ENCODE results near the gene COL4A6.

COL4A6 gene

DNA sequence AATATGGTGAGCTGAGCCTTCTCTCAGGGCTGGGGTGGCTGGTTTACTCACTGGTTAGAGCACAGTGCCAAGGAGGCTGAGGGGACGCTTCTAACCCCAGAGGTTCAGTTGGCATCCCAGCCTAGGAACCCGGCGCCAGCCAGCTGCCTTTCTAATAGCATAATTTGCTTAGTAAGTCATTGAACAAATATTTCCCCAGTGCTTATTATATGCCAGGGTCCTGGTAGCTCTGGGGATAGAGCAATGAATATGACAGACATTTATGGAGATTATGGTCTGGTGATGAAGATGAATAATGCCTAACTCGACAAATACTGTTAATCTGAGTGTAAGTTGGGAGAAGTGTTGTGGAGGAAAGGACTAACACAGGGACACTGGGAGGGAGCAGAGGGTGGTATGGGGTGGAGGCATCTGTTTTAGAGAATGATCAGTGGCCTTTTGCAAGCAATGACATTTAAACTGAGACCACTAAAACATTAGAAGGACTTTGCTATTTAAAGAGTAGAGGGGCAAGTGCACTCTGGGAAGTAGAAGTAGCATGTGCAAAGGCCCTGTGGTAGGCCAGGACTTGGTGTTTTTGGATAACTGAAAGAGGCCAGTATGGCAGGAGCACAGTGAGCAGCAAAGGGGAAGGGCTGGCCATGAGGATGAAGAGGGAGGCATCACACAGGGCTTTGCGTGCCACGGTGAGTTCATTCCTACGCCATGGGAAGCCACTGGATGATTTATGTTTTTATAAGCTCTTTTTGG, 274.7 kb downstream of the COL4A6 start:
- no peaks in the 10 kb centered on the region for H3K9me3 ChIP-seq (ENCODE audit: low read depth, low read length)
- no peak overlapping the region for H3K27ac ChIP-seq
- H3K9ac ChIP-seq (ENCODE audit: insufficient read length): no peak overlapping the region
- DNase-seq (ENCODE audit: low read depth, low spot score): no peak
- no peak overlapping the region for H3K4me3 ChIP-seq
- TF ChIP-seq EZH2 (IDR thresholded peaks at IDR 0.05) (no peak), POLR2AphosphoS5 (IDR thresholded peaks at IDR 0.05; ENCODE audit: borderline replicate concordance, low read depth, low read length) (no peak), FOXP2 (optimal IDR thresholded peaks at IDR 0.05; ENCODE audit: control extremely low read depth, extremely low read length, insufficient read depth) (no peak)
- no peaks in the 10 kb centered on the region for H3K36me3 ChIP-seq (ENCODE audit: insufficient read depth, low read length)

DNA sequence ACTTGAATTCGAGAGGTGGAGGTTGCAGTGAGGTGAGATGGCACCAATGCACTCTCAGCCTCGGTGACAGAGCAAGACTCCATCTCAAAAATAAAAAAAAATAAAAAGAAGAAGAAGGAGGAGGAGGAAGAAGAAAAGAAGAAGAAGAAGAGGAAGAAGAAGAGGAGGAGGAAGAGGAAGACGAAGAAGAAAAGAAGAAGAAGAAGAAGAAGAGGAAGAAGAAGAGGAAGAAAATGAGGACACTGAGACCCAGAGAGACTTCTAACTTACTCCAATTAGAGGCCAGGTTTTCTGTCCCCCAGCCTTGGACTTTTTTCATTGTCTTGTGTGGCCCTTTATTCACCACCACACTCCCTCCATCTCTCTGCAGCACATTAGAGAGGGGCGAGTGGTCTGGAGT, 276.0 kb downstream of the COL4A6 start:
- Histone ChIP-seq H3K9ac (ENCODE audit: insufficient read length) (no peak overlapping the region), H3K4me3 (no peak overlapping the region), H3K36me3 (ENCODE audit: insufficient read depth, low read length) (no peaks in the 10 kb centered on the region), H3K9me3 (ENCODE audit: low read depth, low read length) (no peaks in the 10 kb centered on the region), H3K27ac (no peak overlapping the region)
- no peak for DNase-seq (ENCODE audit: low read depth, low spot score)
- no peak for TF ChIP-seq FOXP2 (optimal IDR thresholded peaks at IDR 0.05; ENCODE audit: control extremely low read depth, extremely low read length, insufficient read depth)
- TF ChIP-seq EZH2 (IDR thresholded peaks at IDR 0.05): no peak
- no peak for TF ChIP-seq POLR2AphosphoS5 (IDR thresholded peaks at IDR 0.05; ENCODE audit: borderline replicate concordance, low read depth, low read length)

DNA sequence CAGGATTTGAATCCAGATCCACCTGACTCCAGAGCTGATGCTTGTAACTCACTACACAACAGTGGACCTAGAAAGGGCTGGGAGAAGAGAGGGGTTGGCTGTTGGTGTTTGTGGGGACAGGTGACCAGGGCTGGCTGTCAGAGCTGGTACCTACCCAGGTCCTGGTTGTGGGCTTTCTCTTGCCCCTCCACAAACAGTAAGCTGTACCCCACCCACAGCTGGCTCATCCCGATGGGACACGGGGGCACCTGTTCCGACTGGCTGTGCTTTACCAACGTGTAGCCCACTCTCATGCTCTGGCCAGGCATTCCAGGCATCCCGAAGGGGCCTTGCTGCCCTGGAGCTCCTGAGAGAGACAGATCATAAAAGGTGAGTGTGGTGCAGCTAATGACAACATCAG, 277.9 kb downstream of the COL4A6 start:
- no peak overlapping the region for H3K4me3 ChIP-seq
- TF ChIP-seq FOXP2 (optimal IDR thresholded peaks at IDR 0.05; ENCODE audit: control extremely low read depth, extremely low read length, insufficient read depth) (no peak), EZH2 (IDR thresholded peaks at IDR 0.05) (no peak), POLR2AphosphoS5 (IDR thresholded peaks at IDR 0.05; ENCODE audit: borderline replicate concordance, low read depth, low read length) (no peak)
- no peak for DNase-seq (ENCODE audit: low read depth, low spot score)
- no peak overlapping the region for H3K9ac ChIP-seq (ENCODE audit: insufficient read length)
- H3K36me3 ChIP-seq (ENCODE audit: insufficient read depth, low read length): no peaks in the 10 kb centered on the region
- no peaks in the 10 kb centered on the region for H3K9me3 ChIP-seq (ENCODE audit: low read depth, low read length)
- H3K27ac ChIP-seq: no peak overlapping the region

DNA sequence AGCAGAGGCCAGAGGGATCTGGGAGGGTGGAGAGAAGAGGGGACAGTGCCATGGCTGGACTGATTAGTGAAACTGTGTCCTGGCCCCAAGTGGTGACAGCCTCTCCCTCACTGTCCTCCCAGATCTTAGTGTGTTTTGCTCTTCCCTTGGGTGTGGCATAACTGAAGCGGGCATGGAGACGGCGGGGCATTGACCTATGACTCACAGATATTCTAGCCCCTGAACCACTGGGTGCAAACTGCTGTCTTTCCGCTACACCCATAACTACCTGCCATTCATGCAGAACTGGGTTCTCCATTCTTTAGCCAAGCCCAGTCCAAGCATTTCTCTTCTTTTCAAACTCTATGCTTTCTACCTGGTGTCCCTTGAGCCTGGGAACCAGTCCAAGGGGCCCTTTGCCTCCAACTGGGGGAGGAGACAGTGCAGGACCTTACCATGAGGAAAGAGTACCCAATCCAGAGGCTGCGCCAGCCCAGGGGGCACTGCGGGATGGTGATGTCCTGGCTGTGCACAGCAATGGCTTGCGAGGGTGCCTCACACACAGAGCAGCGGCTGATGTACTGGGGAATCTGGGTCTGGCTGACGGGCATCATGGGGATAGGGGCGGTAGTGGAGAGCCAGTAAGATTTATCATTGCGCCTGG, 279.1 kb downstream of the COL4A6 start:
- DNase-seq (ENCODE audit: low read depth, low spot score): no peak
- no peaks in the 10 kb centered on the region for H3K9me3 ChIP-seq (ENCODE audit: low read depth, low read length)
- no peak for TF ChIP-seq FOXP2 (optimal IDR thresholded peaks at IDR 0.05; ENCODE audit: control extremely low read depth, extremely low read length, insufficient read depth)
- no peak for TF ChIP-seq POLR2AphosphoS5 (IDR thresholded peaks at IDR 0.05; ENCODE audit: borderline replicate concordance, low read depth, low read length)
- no peak for TF ChIP-seq EZH2 (IDR thresholded peaks at IDR 0.05)
- no peak overlapping the region for H3K9ac ChIP-seq (ENCODE audit: insufficient read length)
- no peak overlapping the region for H3K27ac ChIP-seq
- no peak overlapping the region for H3K4me3 ChIP-seq
- H3K36me3 ChIP-seq (ENCODE audit: insufficient read depth, low read length): no peaks in the 10 kb centered on the region

DNA sequence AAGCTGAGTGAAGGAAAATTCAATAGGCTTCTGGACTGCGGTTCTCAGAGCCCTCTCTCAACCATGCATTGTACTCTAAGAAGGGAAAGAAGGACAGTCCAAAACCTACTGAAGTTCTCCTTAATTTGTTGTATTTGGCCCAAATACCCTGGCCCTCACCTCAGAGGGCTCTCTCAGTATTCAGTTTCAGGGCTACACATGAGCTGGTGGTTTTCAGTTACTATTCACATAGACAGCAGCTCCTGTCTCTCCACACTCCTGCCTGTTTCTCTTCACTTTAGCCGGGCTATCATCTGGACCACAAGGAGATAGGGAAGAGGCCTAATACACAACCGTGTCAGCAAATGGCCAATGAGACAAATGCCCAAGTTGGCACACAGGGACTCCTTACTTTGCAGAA, 280.6 kb downstream of the COL4A6 start:
- no peak for DNase-seq (ENCODE audit: low read depth, low spot score)
- Histone ChIP-seq H3K9me3 (ENCODE audit: low read depth, low read length) (no peaks in the 10 kb centered on the region), H3K4me3 (no peak overlapping the region), H3K9ac (ENCODE audit: insufficient read length) (no peak overlapping the region), H3K36me3 (ENCODE audit: insufficient read depth, low read length) (no peaks in the 10 kb centered on the region), H3K27ac (no peak overlapping the region)
- TF ChIP-seq POLR2AphosphoS5 (IDR thresholded peaks at IDR 0.05; ENCODE audit: borderline replicate concordance, low read depth, low read length) (no peak), EZH2 (IDR thresholded peaks at IDR 0.05) (no peak), FOXP2 (optimal IDR thresholded peaks at IDR 0.05; ENCODE audit: control extremely low read depth, extremely low read length, insufficient read depth) (no peak)

DNA sequence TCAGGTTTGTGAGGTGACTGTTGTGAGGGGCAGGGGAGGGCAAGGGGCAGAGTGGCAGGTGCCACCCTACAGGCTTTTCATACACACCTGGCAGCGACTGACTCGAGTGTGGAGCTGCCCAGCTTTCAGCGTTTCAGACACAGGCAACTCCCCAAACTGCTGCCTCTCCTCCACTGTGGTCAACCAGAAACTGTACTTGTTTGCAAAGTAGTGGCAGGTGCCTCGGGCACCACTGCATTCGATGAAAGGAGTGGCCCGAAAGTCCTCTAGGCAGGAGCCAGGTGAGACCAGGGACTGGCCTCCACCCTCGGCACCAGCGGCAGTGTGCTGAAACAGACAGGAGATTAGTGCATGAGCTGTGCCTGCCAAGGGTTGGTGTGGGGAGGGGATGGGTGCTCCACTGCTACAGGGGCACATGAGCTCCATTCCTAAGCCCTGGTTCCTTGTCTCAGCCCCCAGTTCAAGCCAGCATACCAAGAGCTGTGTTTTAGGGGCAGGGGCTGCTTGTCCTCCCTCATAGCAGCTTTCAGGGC, 281.2 kb downstream of the COL4A6 start:
- H3K4me3 ChIP-seq: no peak overlapping the region
- no peak overlapping the region for H3K9ac ChIP-seq (ENCODE audit: insufficient read length)
- no peaks in the 10 kb centered on the region for H3K9me3 ChIP-seq (ENCODE audit: low read depth, low read length)
- TF ChIP-seq FOXP2 (optimal IDR thresholded peaks at IDR 0.05; ENCODE audit: control extremely low read depth, extremely low read length, insufficient read depth) (no peak), POLR2AphosphoS5 (IDR thresholded peaks at IDR 0.05; ENCODE audit: borderline replicate concordance, low read depth, low read length) (no peak), EZH2 (IDR thresholded peaks at IDR 0.05) (no peak)
- no peak overlapping the region for H3K27ac ChIP-seq
- no peaks in the 10 kb centered on the region for H3K36me3 ChIP-seq (ENCODE audit: insufficient read depth, low read length)
- no peak for DNase-seq (ENCODE audit: low read depth, low spot score)

DNA sequence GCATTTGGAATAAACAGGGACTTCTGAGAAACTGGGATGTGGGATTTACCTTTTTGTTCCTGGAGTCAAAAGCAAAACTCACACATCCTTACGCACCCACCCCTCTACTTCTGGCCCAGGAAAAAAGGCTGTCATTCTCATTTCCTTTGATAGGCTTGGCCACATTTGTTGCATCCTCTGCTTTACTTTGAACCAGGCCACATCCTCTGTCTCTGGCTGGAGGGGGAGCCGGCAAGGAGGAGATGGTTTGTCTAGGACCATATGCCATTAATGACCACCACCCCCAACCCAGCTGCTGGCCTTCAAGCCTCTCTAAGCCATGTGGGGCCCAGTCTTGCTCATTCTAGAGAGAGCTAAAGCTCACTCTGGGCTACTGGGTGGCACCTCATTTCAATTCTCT, 282.1 kb downstream of the COL4A6 start:
- Histone ChIP-seq H3K9ac (ENCODE audit: insufficient read length) (no peak overlapping the region), H3K9me3 (ENCODE audit: low read depth, low read length) (no peaks in the 10 kb centered on the region), H3K36me3 (ENCODE audit: insufficient read depth, low read length) (no peaks in the 10 kb centered on the region), H3K27ac (no peak overlapping the region), H3K4me3 (no peak overlapping the region)
- no peak for DNase-seq (ENCODE audit: low read depth, low spot score)
- TF ChIP-seq EZH2 (IDR thresholded peaks at IDR 0.05): no peak
- no peak for TF ChIP-seq FOXP2 (optimal IDR thresholded peaks at IDR 0.05; ENCODE audit: control extremely low read depth, extremely low read length, insufficient read depth)
- no peak for TF ChIP-seq POLR2AphosphoS5 (IDR thresholded peaks at IDR 0.05; ENCODE audit: borderline replicate concordance, low read depth, low read length)

DNA sequence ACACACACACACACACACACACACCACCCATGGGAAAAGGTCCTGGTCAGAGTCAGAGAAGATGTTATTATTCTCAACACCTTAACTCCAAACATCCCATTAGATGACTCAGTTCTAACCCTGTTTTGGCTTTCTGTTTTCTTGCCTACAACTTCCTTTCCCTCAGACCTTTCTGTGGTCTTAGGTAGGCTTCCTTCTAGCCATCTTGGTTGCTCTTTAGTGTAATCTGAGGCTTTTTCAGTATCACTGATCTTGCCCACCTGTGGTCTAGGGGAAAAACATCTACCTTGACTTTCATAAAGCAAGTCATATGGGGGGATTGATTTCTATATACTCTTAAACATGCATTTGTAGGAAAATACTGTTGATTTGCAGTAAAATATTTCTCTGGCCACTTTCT, 289.7 kb downstream of the COL4A6 start:
- no peaks in the 10 kb centered on the region for H3K36me3 ChIP-seq (ENCODE audit: insufficient read depth, low read length)
- no peak for DNase-seq (ENCODE audit: low read depth, low spot score)
- no peak overlapping the region for H3K9ac ChIP-seq (ENCODE audit: insufficient read length)
- TF ChIP-seq FOXP2 (optimal IDR thresholded peaks at IDR 0.05; ENCODE audit: control extremely low read depth, extremely low read length, insufficient read depth) (no peak), EZH2 (IDR thresholded peaks at IDR 0.05) (no peak), POLR2AphosphoS5 (IDR thresholded peaks at IDR 0.05; ENCODE audit: borderline replicate concordance, low read depth, low read length) (no peak)
- no peaks in the 10 kb centered on the region for H3K9me3 ChIP-seq (ENCODE audit: low read depth, low read length)
- no peak overlapping the region for H3K27ac ChIP-seq
- no peak overlapping the region for H3K4me3 ChIP-seq
